BE2C (cell line): Measurements from ENCODE around the gene PDRG1.

Experiments used
- DNase-seq: peaks from one replicate; pipeline ENCODE4 v3.0.0-alpha.2; 2020
- H3K27me3 ChIP-seq: fragments of 250-450 bp; sonication (Bioruptor Pico); 2 replicates; pipeline ENCODE4 v1.5.1; 2020; ENCODE audit warnings: mild to moderate bottlenecking
- H3K36me3 ChIP-seq: fragments of 250-450 bp; sonication (Bioruptor Pico); 2 replicates; pipeline ENCODE4 v1.5.1; 2020; ENCODE audit warnings: mild to moderate bottlenecking
- H3K4me1 ChIP-seq: fragments of 250-450 bp; sonication (Bioruptor Pico); 2 replicates; pipeline ENCODE4 v1.5.1; 2020
- H3K4me3 ChIP-seq: 2 replicates; pipeline ENCODE4 v1.5.1; 2011; ENCODE audit warnings: low read depth, low read length
- H3K9me3 ChIP-seq: fragments of 250-450 bp; sonication (Bioruptor Pico); 2 replicates; pipeline ENCODE4 v1.5.1; 2020
- CTCF ChIP-seq: IDR thresholded peaks from 2 replicates; pipeline ENCODE4 v1.5.1; 2012; ENCODE audit warnings: mild to moderate bottlenecking, low read depth, low read length

Gene PDRG1

DNA sequence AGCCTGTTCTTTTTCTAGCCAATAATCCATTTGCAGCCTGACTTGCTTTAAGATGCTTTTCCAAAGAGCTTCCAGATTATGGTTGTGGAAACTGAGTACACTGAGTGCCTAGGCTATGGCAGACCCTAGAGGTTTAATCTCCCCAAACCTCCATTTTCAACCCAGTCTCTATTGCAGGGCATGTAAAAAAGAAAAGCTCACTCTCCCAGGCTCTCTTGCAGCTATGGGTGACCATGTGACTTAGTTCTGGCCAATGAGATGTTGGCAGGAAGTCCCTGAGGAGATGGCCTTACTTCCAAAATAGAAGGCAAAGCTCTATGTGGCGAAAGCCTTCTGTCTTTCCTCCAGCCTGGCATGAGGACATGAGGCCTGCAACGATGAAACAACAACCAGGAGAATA lies 3.8 kb downstream of the PDRG1 start:
- TF ChIP-seq CTCF: no peak

DNA sequence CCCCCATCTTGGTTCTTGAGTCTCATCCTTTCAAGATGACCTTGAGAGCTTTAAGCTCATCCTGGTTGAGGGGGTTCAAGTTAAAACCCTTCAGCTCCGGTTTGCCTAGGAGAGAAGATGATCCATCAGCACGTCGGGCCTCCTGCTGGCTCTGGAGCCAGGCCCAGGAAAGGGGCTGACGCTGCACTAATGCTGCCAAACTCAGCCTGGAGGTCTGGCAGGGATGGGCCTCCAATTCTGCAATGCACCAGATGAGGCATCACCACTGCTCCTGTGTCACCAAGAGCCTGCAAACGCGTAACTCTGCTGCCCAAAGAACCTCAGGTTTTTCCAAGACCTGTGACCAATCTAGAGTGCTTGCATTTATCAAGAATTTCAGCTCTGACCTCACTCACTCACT lies 6.1 kb downstream of the PDRG1 start:
- TF ChIP-seq CTCF: no peak
- Histone ChIP-seq H3K4me3 (no peak overlapping the region), H3K27me3 (no peaks in the 10 kb centered on the region), H3K9me3 (no peaks in the 10 kb centered on the region), H3K36me3 (peaks cover 59% of the 10 kb centered on the region), H3K4me1 (no peaks in the 10 kb centered on the region)
- DNase-seq: no peak

More for the DNA sequence above, 3.8 kb downstream of the PDRG1 start:
- Histone ChIP-seq H3K9me3 (no peaks in the 10 kb centered on the region), H3K4me3 (no peak overlapping the region), H3K27me3 (no peaks in the 10 kb centered on the region), H3K36me3 (peaks cover 59% of the 10 kb centered on the region), H3K4me1 (no peaks in the 10 kb centered on the region)
- no peak for DNase-seq

DNA sequence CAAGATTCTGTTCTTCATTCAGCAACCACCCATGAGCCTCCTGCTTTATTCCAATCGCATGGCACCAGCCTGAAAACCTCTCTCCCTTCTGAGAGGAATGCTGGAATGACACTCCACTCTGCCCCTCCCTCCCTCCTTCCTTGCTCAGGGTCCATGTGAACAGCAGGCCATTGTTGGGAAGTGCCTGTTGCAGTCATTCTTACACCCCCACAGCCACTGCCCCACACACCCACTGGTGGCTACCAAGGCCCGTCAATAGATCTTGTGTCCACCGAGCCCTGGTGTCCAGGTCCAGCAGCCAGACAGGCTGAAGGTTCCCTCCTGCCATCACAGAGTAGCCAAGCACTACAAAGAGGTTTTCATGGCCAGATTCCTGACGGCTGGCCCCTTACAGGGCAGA lies 6.5 kb downstream of the PDRG1 start:
- Histone ChIP-seq H3K4me3 (no peak overlapping the region), H3K36me3 (peaks cover 57% of the 10 kb centered on the region), H3K27me3 (no peaks in the 10 kb centered on the region), H3K4me1 (no peaks in the 10 kb centered on the region), H3K9me3 (no peaks in the 10 kb centered on the region)
- no peak for DNase-seq
- no peak for TF ChIP-seq CTCF

DNA sequence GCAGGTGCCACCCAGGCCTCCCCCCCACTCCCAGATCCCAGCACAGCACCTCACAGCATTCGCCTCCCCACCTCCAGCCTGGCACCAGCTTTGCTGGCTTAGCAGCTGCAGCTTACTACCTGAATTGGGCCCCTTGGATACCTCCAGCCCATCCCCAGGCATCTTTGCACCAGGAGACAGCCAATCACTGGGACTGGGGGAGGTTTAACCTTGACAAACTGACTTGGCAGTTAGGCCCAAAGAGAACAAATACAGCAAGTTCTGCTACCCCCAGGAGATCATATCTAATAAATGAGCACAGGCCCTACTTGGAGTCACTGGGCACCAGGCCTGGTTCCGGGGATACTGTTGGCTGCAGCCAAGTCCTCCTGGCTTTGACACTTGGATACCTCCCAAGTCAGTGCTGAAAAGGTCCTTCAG lies 8.8 kb downstream of the PDRG1 start:
- Histone ChIP-seq H3K27me3 (no peaks in the 10 kb centered on the region), H3K4me3 (no peak overlapping the region), H3K36me3 (peaks cover 35% of the 10 kb centered on the region), H3K9me3 (no peaks in the 10 kb centered on the region), H3K4me1 (no peaks in the 10 kb centered on the region)
- no peak for TF ChIP-seq CTCF
- no peak for DNase-seq

DNA sequence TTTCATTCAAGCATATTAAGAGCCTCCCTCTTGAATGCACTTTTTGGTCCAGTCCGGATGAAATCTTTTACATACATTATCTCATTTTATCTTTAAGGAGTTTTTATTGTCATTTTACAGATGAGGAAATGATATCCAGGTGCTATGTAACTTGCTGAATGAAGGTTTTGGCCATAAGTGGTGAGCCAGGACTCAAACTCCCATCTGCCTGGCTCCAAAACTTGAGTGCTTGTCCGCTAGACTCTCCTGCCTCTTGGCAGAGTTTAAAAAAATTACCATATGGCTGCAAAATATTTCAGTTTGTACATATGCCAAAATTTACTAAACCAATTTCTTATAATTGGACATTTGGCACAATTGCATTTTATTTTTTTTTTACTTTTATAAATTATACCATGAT lies 12.2 kb downstream of the PDRG1 start:
- no peak for TF ChIP-seq CTCF
- no peak for DNase-seq

GRCh38 chr20:31937820-31938219 lies 14.0 kb downstream of the PDRG1 start:
- no peak for DNase-seq
- Histone ChIP-seq H3K9me3 (no peaks in the 10 kb centered on the region), H3K4me1 (no peaks in the 10 kb centered on the region), H3K27me3 (no peaks in the 10 kb centered on the region), H3K36me3 (no peaks in the 10 kb centered on the region), H3K4me3 (no peak overlapping the region)
- no peak for TF ChIP-seq CTCF

More for the DNA sequence above, 12.2 kb downstream of the PDRG1 start:
- no peak overlapping the region for H3K4me3 ChIP-seq
- no peaks in the 10 kb centered on the region for H3K27me3 ChIP-seq
- H3K4me1 ChIP-seq: no peaks in the 10 kb centered on the region
- H3K9me3 ChIP-seq: no peaks in the 10 kb centered on the region
- peaks cover 2% of the 10 kb centered on the region for H3K36me3 ChIP-seq
